OCI-LY1 (cell line): ENCODE measurements around the gene ME3.

Experiments used
- CTCF ChIP-seq: fragments of 200-600 bp; sonication (generic), shearing (Covaris generic); IDR thresholded peaks from 2 replicates; pipeline ENCODE4 v1.5.1; 2017; ENCODE audit warnings: mild to moderate bottlenecking, antibody characterized with exemption, low read length, moderate library complexity, mixed read lengths
- EZH2 ChIP-seq: fragments of 200-600 bp; sonication (generic), shearing (Covaris generic); IDR thresholded peaks from 2 replicates; pipeline ENCODE4 v1.8.0; 2017; ENCODE audit warnings: borderline replicate concordance, mixed run types, mild to moderate bottlenecking, antibody characterized with exemption, low read length, moderate library complexity, mixed read lengths

GRCh38 chr11:86668929-86669328 lies 3.5 kb downstream of the ME3 start:
- TF ChIP-seq EZH2 (no peak), CTCF (no peak)
